22Rv1 (cell line): ENCODE measurements around the gene PDZRN4.

Experiments used
- CTCF ChIP-seq: fragments of 450-650 bp; IDR thresholded peaks from 2 replicates; pipeline ENCODE4 v1.5.1; 2017; ENCODE audit warnings: mild to moderate bottlenecking
- ZFX ChIP-seq: fragments of 450-650 bp; IDR thresholded peaks from 2 replicates; pipeline ENCODE4 v1.6.1; 2017; ENCODE audit warnings: antibody characterized with exemption, borderline replicate concordance

GRCh38 chr12:41558671-41559070 is 370.6 kb downstream of the PDZRN4 start:
- TF ChIP-seq CTCF (no peak), ZFX (no peak)
